DND-41 (cell line): ENCODE measurements around the gene ENPP1.

Source experiments
- CTCF ChIP-seq: IDR thresholded peaks from 2 replicates; pipeline ENCODE4 v1.5.1; 2012; ENCODE audit warnings: borderline replicate concordance, low read length, moderate library complexity, mild to moderate bottlenecking; ENCODE audit not compliant: poor library complexity, severe bottlenecking; ENCODE audit errors: extremely low read depth
- EZH2 ChIP-seq: IDR thresholded peaks from 3 replicates; pipeline ENCODE4 v1.6.1; 2012; ENCODE audit warnings: borderline replicate concordance, low read depth, mild to moderate bottlenecking, moderate library complexity, low read length, inconsistent platforms; ENCODE audit not compliant: severe bottlenecking

- TF ChIP-seq CTCF (no peak), EZH2 (no peak)
Measured at GRCh38 chr6:131831886-131832285, 24.1 kb downstream of the ENPP1 start.
